ENCODE data around the gene SERPINB2.
"Not testable (repeated sequence)": the region's sequence is repeated elsewhere in the genome, so short reads cannot be mapped to it uniquely, and the experiment has no call there.

SERPINB2 gene

GRCh38 chr18:63936156-63936931 is 48.8 kb downstream of the SERPINB2 start:
- peak; percentile 39 to 54 for DNase-seq (ENCODE audit: low read depth in 2 of 2)

GRCh38 chr18:63936932-63937393 is 49.5 kb downstream of the SERPINB2 start:
- DNase-seq (ENCODE audit: low read depth in 2 of 2), result no peak

DNA sequence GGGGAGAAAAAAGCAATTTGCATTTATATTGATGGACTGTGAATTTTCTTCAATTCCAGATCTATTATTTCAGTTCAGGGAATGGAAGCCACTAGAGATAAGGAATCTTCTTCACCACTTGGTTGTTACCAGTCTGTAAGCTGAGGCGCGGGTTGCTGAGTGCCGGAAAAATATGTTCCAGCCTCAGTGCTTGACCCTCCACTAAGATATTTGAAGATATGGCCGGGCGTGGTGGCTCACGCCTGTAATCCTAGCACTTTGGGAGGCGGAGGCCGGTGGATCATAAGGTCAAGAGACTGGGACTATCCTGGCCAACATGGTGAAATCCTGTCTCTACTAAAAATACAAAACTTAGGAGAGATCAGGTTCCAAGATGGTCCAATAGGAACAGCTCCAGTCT is 52.5 kb downstream of the SERPINB2 start:
- DNase-seq (ENCODE audit: low read depth in 2 of 2), result no peak

- DNase-seq (ENCODE audit: low read depth in 2 of 2), result not testable (repeated sequence)
Measured at GRCh38 chr18:63940543-63941050, 53.1 kb downstream of the SERPINB2 start.

- DNase-seq (ENCODE audit: low read depth in 2 of 2), result no peak
Measured at GRCh38 chr18:63947051-63947790, 59.7 kb downstream of the SERPINB2 start.

GRCh38 chr18:63949068-63949737 is 61.7 kb downstream of the SERPINB2 start, which contains the start of gene HMSD:
Gene HMSD (plus strand): TSS chr18:63949301. CDS start chr18:63953456, 4,155 bp downstream.
- DNase-seq (ENCODE audit: low read depth in 2 of 2), result peak; percentile 57 to 59

- no peak for DNase-seq (ENCODE audit: low read depth in 2 of 2)
Measured at GRCh38 chr18:63951302-63951705, 63.8 kb downstream of the SERPINB2 start.

Data from stimulated activated CD8-positive, alpha-beta memory T cell treated with anti-CD3 and anti-CD28 coated beads, Interleukin-2, amount 100 ng/mL, for 48 hours (primary cell).